Measurements from ENCODE around the gene ATXN1.
"Not testable (repeated sequence)": the region's sequence is repeated elsewhere in the genome, so short reads cannot be mapped to it uniquely, and the experiment has no call there.

ATXN1 gene

GRCh38 chr6:16559071-16559470, 202.2 kb downstream of the ATXN1 start:
- DNase-seq = no peak

- no peak for DNase-seq
Observed at GRCh38 chr6:16555550-16555949, 205.7 kb downstream of the ATXN1 start.

DNA sequence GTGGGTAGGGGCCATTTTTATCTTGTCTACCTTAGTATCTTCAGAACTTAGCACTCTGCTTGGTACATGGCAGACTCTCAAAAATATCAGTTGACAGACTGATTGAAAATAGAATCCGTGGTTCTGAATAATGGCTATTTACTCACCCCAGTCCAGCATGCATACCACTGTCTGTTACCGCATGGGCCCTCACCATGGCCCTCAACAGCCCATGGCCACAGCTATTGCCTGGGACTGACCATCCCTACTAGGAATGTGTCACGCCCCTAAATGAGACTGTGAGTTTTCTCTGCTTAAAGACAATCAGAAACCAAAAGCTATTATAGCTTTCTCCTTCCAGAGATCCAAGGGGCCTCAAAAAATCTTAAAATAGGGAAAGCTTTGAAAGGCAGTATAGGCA, 207.7 kb downstream of the ATXN1 start:
- no peak for DNase-seq

DNA sequence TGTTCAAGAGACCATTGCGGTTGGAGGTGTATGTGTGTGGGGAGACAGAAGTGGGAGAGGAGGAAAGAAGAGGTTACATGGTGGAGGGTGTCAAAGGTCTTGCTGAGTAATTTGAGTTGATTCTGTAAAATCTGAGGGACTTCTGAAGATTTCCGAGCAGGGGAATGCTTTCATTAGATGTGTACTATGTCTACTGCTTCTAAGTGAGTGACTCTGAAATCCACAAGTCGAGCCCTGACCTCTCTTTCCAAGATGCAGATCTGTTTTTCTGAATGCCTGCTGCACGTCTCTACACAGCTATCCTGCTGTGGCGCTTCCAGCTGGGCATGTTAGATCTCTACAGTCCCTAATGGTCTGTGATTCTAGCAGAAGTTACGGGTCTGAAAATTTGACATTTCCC, 209.8 kb downstream of the ATXN1 start:
- DNase-seq = no peak

DNA sequence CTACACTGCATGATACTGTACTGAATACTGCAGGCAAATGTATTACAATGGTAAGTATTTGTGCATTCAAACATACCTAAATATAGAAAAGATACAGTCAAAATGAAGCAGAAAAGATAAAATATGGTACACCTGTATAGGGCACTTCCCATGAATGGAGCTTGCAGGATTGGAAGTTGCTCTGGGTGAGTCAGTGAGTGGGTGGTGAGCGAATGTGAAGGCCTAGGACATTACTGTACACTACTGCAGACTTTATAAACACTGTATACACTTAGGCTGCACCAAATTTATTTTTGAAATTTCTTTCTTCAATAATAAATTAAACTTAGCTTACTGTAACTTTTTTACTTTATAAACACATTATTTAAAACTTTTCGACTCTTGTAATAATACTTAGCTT, 213.1 kb downstream of the ATXN1 start:
- DNase-seq = no peak

GRCh38 chr6:16547587-16547986, 213.7 kb downstream of the ATXN1 start:
- DNase-seq = no peak

DNA sequence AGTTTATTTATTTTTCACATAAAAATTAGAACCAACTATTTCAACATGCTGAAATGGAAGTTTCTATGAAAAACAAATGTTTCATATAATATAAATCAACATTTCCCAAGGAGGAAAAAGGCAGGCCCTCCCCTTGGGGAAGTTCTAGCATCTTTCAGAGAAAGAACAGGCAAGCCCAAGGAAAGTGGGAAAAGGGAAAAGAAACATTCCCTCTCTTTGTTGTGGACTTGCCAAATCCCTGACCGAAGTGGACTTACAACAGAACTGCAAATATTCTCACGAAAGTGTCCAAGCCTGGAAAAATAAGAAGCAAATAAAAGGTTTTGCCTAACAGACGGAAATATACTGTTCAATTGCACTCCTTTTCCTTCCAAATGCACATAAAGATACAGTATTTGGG, 214.4 kb downstream of the ATXN1 start:
- DNase-seq = no peak

DNA sequence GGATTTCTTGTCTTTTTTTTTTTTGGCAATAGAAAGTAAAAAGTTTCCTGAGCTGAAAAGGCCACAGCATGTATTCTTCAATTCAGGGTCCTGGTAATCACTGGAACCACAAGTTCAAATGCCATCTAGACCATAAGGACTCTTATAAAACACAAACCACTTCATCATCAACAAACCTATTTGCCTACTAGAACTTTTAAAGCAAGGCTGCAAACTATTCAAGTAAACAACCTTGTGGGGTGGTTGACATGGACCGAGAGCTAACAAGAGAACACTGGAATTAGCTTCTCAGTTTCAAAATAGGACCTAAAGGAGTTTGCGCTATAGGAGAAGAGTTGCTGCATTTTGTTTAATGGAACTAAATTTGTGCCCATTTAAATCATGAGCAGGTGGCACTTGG, 215.9 kb downstream of the ATXN1 start:
- no peak for DNase-seq

DNA sequence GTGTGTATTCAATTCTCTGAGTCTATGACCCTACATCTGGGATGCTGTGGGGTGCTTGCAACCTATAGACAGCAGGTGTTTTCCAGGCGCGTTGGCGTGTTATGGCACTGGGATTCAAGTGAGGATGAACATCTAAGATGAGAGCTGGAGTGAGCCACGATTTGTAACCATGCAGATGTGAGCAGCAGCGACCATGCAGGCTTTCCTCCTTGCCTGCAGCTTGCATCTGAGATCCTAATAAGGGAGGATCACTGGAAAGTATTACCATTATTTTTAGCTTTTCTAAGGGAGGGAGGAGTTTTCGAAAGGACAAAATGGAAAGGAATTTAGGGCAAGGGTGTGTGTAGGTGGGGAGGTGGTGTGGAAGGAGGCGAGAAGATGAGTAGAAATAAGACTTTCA, 216.7 kb downstream of the ATXN1 start:
- DNase-seq = no peak

DNA sequence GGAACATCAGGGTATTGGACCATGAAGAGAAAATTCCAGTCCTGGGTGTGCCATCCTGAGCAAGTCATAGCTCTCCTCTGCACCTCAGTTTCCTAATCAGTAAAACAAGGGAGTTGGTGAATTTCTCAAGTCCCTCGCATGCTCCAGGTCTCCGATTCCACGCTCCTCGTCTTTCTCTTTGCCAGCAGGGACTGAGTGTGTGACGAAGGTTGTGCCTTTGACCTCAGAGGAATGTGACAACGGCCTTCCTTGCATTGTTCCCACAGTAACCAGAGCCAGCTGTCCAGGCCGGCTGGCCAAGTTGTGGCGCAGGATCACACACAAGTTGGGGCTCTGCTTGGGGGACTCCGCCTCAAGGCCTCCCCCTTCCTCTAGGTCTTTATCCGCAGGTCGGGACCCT, 217.3 kb downstream of the ATXN1 start:
- DNase-seq = no peak

GRCh38 chr6:16543521-16543920, 217.7 kb downstream of the ATXN1 start:
- no peak for DNase-seq

DNA sequence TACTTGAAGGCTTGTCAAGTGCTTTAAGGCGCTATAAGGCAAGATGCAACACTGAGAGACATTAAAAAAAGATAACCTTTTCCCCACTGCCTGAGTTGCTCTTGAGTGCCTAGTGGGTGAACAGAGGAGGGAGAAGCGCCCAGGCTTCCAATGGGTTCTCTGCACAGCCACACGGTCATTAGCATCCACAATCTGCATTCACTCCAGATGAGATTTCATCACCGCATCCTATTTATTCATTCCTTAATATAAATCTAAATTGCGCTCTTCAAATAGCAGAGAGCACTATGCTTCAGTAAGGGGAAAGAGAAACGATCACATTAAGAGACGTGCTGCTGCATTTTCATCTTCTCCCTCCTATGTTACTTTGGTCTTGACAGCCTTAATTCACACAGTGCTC, 219.2 kb downstream of the ATXN1 start:
- DNase-seq = no peak

DNA sequence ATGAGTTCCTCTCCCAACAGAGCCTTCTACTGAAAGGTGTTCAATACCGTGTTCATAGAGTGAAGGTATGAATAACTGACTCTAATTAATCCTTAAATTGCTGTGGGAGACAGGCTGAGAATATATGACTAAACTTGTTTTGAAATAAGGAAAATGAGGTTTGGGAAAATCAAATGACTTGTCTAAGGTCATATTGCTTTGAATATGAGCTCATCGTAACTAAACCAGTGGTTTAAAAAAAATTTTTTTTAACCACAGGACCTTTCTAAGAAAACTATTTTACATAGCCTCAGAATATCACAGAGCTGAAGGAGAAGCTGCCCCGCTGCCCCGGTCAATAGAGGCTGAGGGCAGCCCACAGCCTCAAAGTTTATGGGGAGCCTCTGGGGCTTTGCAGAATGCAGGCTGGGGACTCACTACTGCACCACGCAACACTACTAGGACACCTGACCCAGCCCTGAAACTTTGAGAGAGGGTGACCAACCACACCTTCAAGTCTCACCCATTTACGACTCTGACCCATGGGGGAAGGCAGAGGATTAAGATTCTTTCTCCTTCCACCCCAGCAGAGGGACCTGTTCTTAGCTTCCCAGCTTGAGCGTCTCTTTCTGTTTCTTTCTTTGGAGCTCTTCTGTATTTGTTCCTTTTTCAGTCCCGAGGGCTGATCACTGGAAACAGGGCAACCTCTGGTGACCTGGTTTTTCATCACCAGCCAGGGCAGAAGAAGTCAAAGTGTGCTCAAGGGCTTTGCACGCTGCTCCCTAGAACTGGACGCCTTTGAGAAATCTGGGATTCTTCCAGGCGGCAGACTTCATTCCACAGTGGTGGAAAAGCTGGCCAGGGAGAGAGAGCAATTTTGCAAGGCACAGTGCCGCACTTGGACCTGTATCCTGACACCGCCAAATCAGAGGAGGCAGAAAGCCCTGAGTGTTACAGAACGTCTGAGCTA, 220.2 kb downstream of the ATXN1 start:
- DNase-seq = no peak

- not testable (repeated sequence) for DNase-seq
Observed at GRCh38 chr6:16540383-16540782, 220.9 kb downstream of the ATXN1 start.

DNA sequence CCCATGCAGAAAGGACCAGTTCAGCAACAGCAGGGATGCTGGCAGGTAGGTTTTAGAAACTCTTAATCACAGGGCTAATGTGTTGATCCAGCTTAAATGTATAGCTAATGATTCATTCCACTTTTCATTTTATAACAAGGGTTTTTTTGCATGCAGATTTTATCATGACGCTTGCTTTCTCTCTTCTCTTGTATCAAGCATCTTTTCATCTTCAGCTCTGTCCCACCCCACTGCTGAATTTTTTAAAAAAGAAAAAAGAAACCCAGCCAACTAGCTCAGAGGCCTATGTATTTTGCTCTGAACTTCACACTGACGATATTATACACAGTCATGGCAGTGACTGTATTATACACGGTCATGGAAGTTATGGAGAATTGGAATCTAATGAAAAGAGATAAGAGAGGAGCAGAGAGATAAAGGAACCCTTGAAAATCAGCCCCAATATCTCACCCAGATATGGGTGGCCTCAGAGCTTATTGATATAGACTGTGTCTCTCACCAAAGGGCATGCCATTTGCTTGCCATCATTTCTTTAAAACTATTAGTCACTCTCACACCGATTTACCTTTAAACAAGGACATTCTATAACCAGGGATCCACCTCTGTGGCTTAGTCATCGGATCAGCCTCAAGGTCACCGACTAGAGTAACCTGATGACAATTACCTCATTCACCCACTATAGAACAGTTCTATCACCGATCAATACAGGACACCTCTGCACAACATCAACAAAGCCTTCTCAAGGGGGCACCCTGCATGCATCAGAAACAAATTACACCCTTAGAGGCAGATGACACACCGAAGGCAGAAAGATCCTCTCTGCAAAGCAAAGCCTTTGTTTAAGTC, 222.0 kb downstream of the ATXN1 start:
- DNase-seq = no peak

DNA sequence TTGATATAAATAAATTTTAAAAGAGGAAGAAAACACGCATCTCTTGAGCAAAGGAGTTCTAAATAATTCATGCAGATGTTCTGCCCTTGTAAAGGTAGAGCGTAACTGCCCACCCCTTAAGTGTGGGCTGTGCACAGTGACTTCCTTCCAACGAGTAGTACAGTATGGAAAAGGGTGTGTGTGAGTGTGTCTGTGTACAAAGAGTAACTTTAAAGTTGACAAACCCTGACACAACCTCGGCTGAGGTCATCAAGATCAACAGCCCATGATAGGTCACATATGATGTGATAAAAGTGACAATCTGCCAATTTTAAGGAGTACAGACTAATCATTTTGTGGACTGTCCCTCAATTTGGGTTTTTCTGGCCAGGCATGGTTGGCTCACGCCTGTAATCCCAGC, 225.7 kb downstream of the ATXN1 start:
- DNase-seq = no peak

GRCh38 chr6:16533721-16534136, 227.5 kb downstream of the ATXN1 start:
- DNase-seq = no peak

DNA sequence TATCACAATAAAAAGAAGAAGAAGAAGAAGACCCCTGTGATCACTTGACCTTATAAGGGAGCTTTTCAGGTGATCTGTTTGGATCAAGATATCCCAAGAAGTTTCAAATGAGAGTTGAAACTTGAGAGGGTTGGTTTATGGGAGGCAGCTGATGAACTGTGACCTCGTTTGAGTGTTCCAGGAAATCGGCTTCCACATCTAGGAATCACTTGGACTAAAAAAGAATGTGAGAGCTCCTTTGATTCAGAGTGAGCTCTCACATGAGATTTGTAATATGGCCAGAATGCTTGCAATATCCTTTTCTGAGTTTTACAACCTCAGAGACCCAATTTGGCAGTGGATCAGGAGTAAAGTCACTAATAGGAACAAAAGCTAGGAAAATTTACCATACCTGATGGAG, 228.1 kb downstream of the ATXN1 start:
- DNase-seq = no peak

DNA sequence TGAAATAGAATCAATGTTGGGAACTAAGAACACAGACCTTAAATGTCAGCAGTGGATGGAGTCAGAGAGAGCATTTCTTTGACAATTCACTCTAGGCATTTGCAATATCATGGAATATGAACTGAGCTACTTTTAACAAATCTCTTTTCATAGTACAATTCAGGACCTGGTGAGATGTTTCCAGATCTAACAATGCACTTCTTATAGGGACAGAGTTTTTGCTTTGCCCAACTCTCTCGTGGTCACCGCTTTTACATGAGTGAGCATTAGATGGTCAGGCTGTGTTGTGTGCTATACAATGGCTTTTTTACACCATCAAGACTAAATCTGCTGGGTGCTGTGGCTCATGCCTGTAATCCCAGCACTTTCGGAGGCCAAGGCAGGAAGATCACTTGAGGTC, 233.6 kb downstream of the ATXN1 start:
- no peak for DNase-seq

GRCh38 chr6:16524380-16524707, 236.9 kb downstream of the ATXN1 start:
- DNase-seq = no peak

DNA sequence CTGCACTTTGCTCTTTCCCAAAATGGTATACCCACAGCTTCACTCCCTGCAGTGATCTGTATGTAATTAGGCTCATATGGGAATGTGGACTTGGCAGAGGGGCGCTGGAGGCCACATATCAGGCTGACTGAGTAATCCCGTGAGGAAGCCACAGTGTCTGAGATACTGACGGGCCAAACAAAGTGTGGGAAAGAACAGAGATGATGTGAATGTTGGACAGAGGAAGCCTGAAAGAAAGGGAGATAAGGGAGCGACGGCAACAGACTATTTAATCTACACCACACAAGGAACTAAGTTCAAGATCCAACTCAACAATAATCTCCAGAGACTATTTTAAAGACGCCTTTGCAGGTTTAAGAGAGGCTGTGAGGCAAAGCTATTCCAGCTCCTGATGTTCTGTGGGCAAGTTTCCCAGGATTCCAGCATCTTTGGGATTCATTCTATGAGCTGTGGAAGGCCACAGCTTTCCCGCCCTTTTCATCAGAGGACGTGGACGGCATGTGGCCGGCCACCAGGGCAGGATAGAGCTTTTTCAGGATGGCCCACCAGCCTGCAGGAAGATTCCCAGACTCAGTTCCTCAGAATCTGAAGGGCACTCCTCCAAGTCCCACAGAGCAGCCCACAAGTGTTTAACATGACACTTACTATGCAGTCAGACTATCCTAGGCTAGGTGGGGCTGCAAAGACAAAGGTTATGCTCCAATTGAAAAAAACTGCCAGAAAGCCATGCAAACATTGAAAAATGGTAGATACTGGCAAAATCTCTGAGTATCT, 237.5 kb downstream of the ATXN1 start:
- DNase-seq = no peak

- no peak for DNase-seq
Observed at GRCh38 chr6:16522937-16523336, 238.3 kb downstream of the ATXN1 start.

DNA sequence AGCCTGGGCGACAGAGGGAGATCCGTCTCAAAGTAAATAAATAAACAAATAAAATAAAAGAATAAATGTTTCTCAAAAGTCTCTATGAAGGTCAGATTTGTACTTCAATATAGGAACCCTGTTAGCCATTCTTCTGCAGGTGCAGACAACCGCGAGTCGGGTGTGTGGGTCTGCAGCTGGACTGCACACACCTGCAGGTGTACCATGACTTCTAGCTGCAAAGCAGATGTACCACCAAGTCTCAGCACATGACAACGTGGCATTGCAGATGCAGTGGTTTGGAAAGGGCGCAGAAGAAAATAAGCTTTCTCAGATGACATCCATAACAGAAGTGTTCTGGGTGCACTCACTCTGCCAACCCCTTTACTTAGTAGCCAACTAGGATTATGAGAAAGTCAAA, 239.7 kb downstream of the ATXN1 start:
- DNase-seq = no peak

Measured in NCI-H1694 treated with DMSO at 0.1 percent for 48 hours (cell line).